HFFc6 (cell line): ENCODE measurements around the gene GLRB. TPM values are rescaled to one million over a fixed set of nuclear protein-coding genes. Genes with fewer than 3 reads are reported as not detected.
"Not testable (repeated sequence)": the region's sequence is repeated elsewhere in the genome, so short reads cannot be mapped to it uniquely, and the experiment has no call there.

Source experiments
- DNase-seq: peaks from one replicate; pipeline ENCODE4 v3.0.0-alpha.2; 2018
- H3K27ac Mint-ChIP-seq: 2 replicates; pipeline ENCODE4 v1.8.0; 2020; ENCODE audit warnings: mild to moderate bottlenecking, mixed read lengths
- H3K27me3 Mint-ChIP-seq: 2 replicates; pipeline ENCODE4 v1.8.0; 2021; ENCODE audit warnings: mild to moderate bottlenecking, moderate library complexity, mixed read lengths; ENCODE audit not compliant: insufficient read depth
- H3K36me3 Mint-ChIP-seq: 2 replicates; pipeline ENCODE4 v1.8.0; 2021; ENCODE audit warnings: low read depth, mixed read lengths
- H3K4me1 Mint-ChIP-seq: 2 replicates; pipeline ENCODE4 v1.8.0; 2020; ENCODE audit warnings: low read depth, mixed read lengths
- H3K4me3 Mint-ChIP-seq: 2 replicates; pipeline ENCODE4 v1.8.0; 2020; ENCODE audit warnings: mild to moderate bottlenecking, moderate library complexity, mixed read lengths
- H3K9me3 Mint-ChIP-seq: 2 replicates; pipeline ENCODE4 v1.8.0; 2020; ENCODE audit warnings: mild to moderate bottlenecking, mixed read lengths
- total RNA-seq, 6 experiments: library from RNA; stranded (reverse); fragmentation: NEBNext Ultra II Directional; extraction: Animal tissue kit (Norgen Biotek cat#: 25700); gene quantifications; 2 replicates in 1 of 6; 3 replicates in 5 of 6; pipeline ENCODE4 v1.2.3, GENCODE V29; 2021
- TF ChIP-seq, protein P1 (sequence below): fragments of 200-600 bp; sonication (generic); IDR thresholded peaks from 2 replicates; pipeline ENCODE4 v1.5.0; 2021; ENCODE audit warnings: antibody characterized with exemption, mild to moderate bottlenecking

GLRB gene
- total RNA-seq, 6 experiments from 2014 or later = 4.7 to 11.7 (median 6.0) TPM

GRCh38 chr4:157048248-157048647, 27.7 kb upstream of the GLRB start:
- peak; percentile 41 for DNase-seq
- no peaks in the 10 kb centered on the region for H3K27me3 Mint-ChIP-seq
- no peak overlapping the region for H3K4me3 Mint-ChIP-seq
- no peaks in the 10 kb centered on the region for H3K9me3 Mint-ChIP-seq
- no peaks in the 10 kb centered on the region for H3K36me3 Mint-ChIP-seq
- H3K27ac Mint-ChIP-seq = no peak overlapping the region
- peaks cover 30% of the 10 kb centered on the region for H3K4me1 Mint-ChIP-seq
- TF ChIP-seq, protein P1, sequence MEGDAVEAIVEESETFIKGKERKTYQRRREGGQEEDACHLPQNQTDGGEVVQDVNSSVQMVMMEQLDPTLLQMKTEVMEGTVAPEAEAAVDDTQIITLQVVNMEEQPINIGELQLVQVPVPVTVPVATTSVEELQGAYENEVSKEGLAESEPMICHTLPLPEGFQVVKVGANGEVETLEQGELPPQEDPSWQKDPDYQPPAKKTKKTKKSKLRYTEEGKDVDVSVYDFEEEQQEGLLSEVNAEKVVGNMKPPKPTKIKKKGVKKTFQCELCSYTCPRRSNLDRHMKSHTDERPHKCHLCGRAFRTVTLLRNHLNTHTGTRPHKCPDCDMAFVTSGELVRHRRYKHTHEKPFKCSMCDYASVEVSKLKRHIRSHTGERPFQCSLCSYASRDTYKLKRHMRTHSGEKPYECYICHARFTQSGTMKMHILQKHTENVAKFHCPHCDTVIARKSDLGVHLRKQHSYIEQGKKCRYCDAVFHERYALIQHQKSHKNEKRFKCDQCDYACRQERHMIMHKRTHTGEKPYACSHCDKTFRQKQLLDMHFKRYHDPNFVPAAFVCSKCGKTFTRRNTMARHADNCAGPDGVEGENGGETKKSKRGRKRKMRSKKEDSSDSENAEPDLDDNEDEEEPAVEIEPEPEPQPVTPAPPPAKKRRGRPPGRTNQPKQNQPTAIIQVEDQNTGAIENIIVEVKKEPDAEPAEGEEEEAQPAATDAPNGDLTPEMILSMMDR = no peak

- Mint-ChIP-seq H3K27ac (no peak overlapping the region), H3K4me1 (peaks cover 22% of the 10 kb centered on the region), H3K9me3 (no peaks in the 10 kb centered on the region), H3K36me3 (no peaks in the 10 kb centered on the region), H3K27me3 (no peaks in the 10 kb centered on the region), H3K4me3 (no peak overlapping the region)
- TF ChIP-seq, protein P1 = no peak
- no peak for DNase-seq
Observed at GRCh38 chr4:157050561-157050960, 25.4 kb upstream of the GLRB start.

- TF ChIP-seq, protein P1 = no peak
- no peak for DNase-seq
- Mint-ChIP-seq H3K4me3 (no peak overlapping the region), H3K36me3 (no peaks in the 10 kb centered on the region), H3K9me3 (no peaks in the 10 kb centered on the region), H3K27me3 (no peaks in the 10 kb centered on the region), H3K27ac (no peak overlapping the region), H3K4me1 (peaks cover 12% of the 10 kb centered on the region)
Observed at GRCh38 chr4:157052429-157053040, 23.4 kb upstream of the GLRB start.

- peaks cover 36% of the 10 kb centered on the region for H3K4me1 Mint-ChIP-seq
- TF ChIP-seq, protein P1 = no peak
- no peaks in the 10 kb centered on the region for H3K36me3 Mint-ChIP-seq
- H3K4me3 Mint-ChIP-seq = no peak overlapping the region
- no peaks in the 10 kb centered on the region for H3K27me3 Mint-ChIP-seq
- no peak overlapping the region for H3K27ac Mint-ChIP-seq
- DNase-seq = no peak
- no peaks in the 10 kb centered on the region for H3K9me3 Mint-ChIP-seq
Observed at GRCh38 chr4:157057218-157057617, 18.7 kb upstream of the GLRB start.

- H3K27ac Mint-ChIP-seq, H3K4me3 Mint-ChIP-seq, H3K36me3 Mint-ChIP-seq, H3K27me3 Mint-ChIP-seq, DNase-seq, H3K9me3 Mint-ChIP-seq: not testable (repeated sequence)
- peaks cover 36% of the 10 kb centered on the region for H3K4me1 Mint-ChIP-seq
Observed at GRCh38 chr4:157058899-157059298, 17.1 kb upstream of the GLRB start.

- no peak overlapping the region for H3K27ac Mint-ChIP-seq
- H3K27me3 Mint-ChIP-seq = no peaks in the 10 kb centered on the region; the same call in 1 of the 2 replicates
Observed at GRCh38 chr4:157072002-157072401, 3.9 kb upstream of the GLRB start.

More at GRCh38 chr4:157072002-157072401, 3.9 kb upstream of the GLRB start:
- DNase-seq = peak; percentile 13
- Mint-ChIP-seq H3K4me1 (peaks cover 37% of the 10 kb centered on the region), H3K9me3 (no peaks in the 10 kb centered on the region), H3K36me3 (no peaks in the 10 kb centered on the region), H3K4me3 (no peak overlapping the region)
- TF ChIP-seq, protein P1 = no peak
